A549 treated with dexamethasone at 1 μM for 4 hours (cell line): Measurements from ENCODE around the gene OR9G1. TPM values are rescaled to one million over a fixed set of nuclear protein-coding genes. Genes with fewer than 3 reads are reported as not detected.

Source experiments
- total RNA-seq: library from RNA; stranded (reverse); fragments of 200-300 nt; extraction: Qiagen RNA extraction; gene quantifications from 5 replicates; pipeline ENCODE4 v1.2.3, GENCODE V29; 2022

OR9G1 gene, protein sequence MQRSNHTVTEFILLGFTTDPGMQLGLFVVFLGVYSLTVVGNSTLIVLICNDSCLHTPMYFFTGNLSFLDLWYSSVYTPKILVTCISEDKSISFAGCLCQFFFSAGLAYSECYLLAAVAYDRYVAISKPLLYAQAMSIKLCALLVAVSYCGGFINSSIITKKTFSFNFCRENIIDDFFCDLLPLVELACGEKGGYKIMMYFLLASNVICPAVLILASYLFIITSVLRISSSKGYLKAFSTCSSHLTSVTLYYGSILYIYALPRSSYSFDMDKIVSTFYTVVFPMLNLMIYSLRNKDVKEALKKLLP
- not detected in 5 replicates for total RNA-seq

GRCh38 chr11:56698795-56699194 lies at the start of gene OR9G1:
OR9G1 (plus strand) TSS chr11:56699095; CDS start chr11:56700388, 1,293 bp downstream.

DNA sequence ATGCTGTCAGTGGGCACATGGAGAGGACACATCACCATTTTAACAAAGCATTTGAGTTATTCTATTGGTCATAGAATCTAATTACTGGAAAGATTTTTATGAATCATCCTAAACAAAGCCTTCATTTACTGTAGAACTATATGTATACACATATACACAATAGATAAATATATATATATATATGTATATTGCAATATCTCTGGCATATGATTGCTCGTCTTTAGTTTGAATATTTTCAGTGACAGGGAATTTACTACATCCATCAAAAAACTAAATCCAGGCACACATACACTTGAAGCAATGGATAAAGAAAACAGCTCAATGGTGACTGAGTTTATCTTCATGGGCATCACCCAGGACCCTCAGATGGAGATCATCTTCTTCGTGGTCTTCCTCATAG lies 35.5 kb upstream of the OR9G1 start, which contains the start of gene OR5AR1:
TSS of gene OR5AR1 (plus strand) at position 301 of the 400 bp plus-strand sequence. CDS start at position 301, 0 bp downstream.

GRCh38 chr11:56748597-56748996 lies 49.7 kb downstream of the OR9G1 start, which contains the start of gene OR9G4:
OR9G4 (minus strand) TSS chr11:56748697; CDS start chr11:56743766, 4,931 bp downstream.

Other genes starting within 250 kb of the OR9G1 start
- gene OR5M3, start 225.7 kb upstream of the OR9G1 start, total RNA-seq, result not detected in 5 replicates
- gene OR5M8, start 207.7 kb upstream of the OR9G1 start, total RNA-seq, result not detected in 5 replicates
- not detected in 5 replicates for gene OR5M11, start 155.8 kb upstream of the OR9G1 start, total RNA-seq
- gene OR5M10, start 121.4 kb upstream of the OR9G1 start, total RNA-seq, result not detected in 5 replicates
- not detected in 5 replicates for gene OR5M1, start 84.2 kb upstream of the OR9G1 start, total RNA-seq
- gene OR5AP2, start 56.7 kb upstream of the OR9G1 start, total RNA-seq, result not detected in 5 replicates
- not detected in 5 replicates for gene OR5AR1, start 35.4 kb upstream of the OR9G1 start, total RNA-seq
- gene OR9G4, start 49.6 kb downstream of the OR9G1 start, total RNA-seq, result not detected in 5 replicates